CD4-positive, alpha-beta T cell (primary cell): ENCODE data around the gene APLP1. TPM values are rescaled to one million over a fixed set of nuclear protein-coding genes. Genes with fewer than 3 reads are reported as not detected.
A peak's percentile ranks its signal among the peaks of the same experiment; 100 is the strongest.
"Not testable (repeated sequence)": the region's sequence is repeated elsewhere in the genome, so short reads cannot be mapped to it uniquely, and the experiment has no call there.

Source experiments
- ATAC-seq: fragments of 200-7000 bp; cut with Tn5 transposase; one replicate; pipeline ENCODE4 v1.10.0; 2022; ENCODE audit warnings: mild to moderate bottlenecking; ENCODE audit not compliant: poor library complexity
- CTCF ChIA-PET: fragments of 350-600 bp; sonication (Branson Sonifier 250); formaldehyde crosslinking; loops from one replicate; lab custom pipeline; 2021; ENCODE audit warnings: antibody characterized with exemption, inconsistent platforms; lab: Charles Lee
- POLR2A ChIA-PET: fragments of 350-600 bp; sonication (Branson Sonifier 250); formaldehyde crosslinking; loops from one replicate; lab custom pipeline; 2021; ENCODE audit warnings: antibody characterized with exemption, inconsistent platforms; lab: Charles Lee
- DNase-seq, 14 experiments: peaks; one replicate each; pipeline ENCODE4 v3.0.0-alpha.2; 2013 to 2020; ENCODE audit warnings: mixed read lengths in 2 of 14
- H3K27ac ChIP-seq, 2 donors: one replicate each; pipeline versions ENCODE4 v1.5.1 to v1.7.0; 2013; ENCODE audit warnings: low read length in 2 of 2, low read depth in 1 of 2, mild to moderate bottlenecking in 1 of 2
- H3K27me3 ChIP-seq, 2 experiments: 1 replicate in 1 of 2; 2 replicates in 1 of 2; pipeline versions ENCODE4 v1.6.1 to v1.7.0; 2013; ENCODE audit warnings: low read length in 2 of 2, control low read depth in 1 of 2, mild to moderate bottlenecking in 1 of 2, moderate library complexity in 1 of 2; ENCODE audit not compliant: insufficient read depth in 2 of 2, control insufficient read depth in 1 of 2
- H3K36me3 ChIP-seq: one replicate; pipeline ENCODE4 v1.6.1; 2013; ENCODE audit warnings: low read length, control low read depth; ENCODE audit not compliant: insufficient read depth
- H3K4me1 ChIP-seq: one replicate; pipeline ENCODE4 v1.6.1; 2013; ENCODE audit warnings: low read length, control low read depth; ENCODE audit not compliant: insufficient read depth
- H3K4me3 ChIP-seq: one replicate; pipeline ENCODE4 v1.5.1; 2013; ENCODE audit warnings: mild to moderate bottlenecking, low read length, moderate library complexity
- H3K9me3 ChIP-seq, 2 experiments: 1 replicate in 1 of 2; 2 replicates in 1 of 2; pipeline versions ENCODE4 v1.6.1 to v1.7.0; 2013; ENCODE audit warnings: low read length in 2 of 2, mild to moderate bottlenecking in 2 of 2, control low read depth in 1 of 2, moderate library complexity in 1 of 2; ENCODE audit not compliant: control insufficient read depth in 1 of 2, insufficient read depth in 1 of 2
- H3K27ac Mint-ChIP-seq: one replicate; pipeline ENCODE4 v1.8.0; 2020; ENCODE audit warnings: mixed read lengths
- H3K27me3 Mint-ChIP-seq: one replicate; pipeline ENCODE4 v1.8.0; 2021; ENCODE audit warnings: mixed read lengths
- H3K36me3 Mint-ChIP-seq: one replicate; pipeline ENCODE4 v1.8.0; 2021; ENCODE audit warnings: low read depth, mixed read lengths
- H3K4me1 Mint-ChIP-seq: one replicate; pipeline ENCODE4 v1.8.0; 2021; ENCODE audit warnings: low read depth, mixed read lengths
- H3K4me3 Mint-ChIP-seq: one replicate; pipeline ENCODE4 v1.8.0; 2020; ENCODE audit warnings: mild to moderate bottlenecking, mixed read lengths
- H3K9me3 Mint-ChIP-seq: one replicate; pipeline ENCODE4 v1.8.0; 2020; ENCODE audit warnings: mixed read lengths
- CTCF ChIP-seq: fragments of 200-600 bp; IDR thresholded peaks from one replicate; pipeline ENCODE4 v1.8.0; 2022; ENCODE audit warnings: antibody characterized with exemption, mild to moderate bottlenecking
- intact Hi-C, 2 experiments: fragments of 100-400 bp; cut with DNase I in 1 of 2; cut with micrococcal nuclease in 1 of 2; formaldehyde crosslinking; loops; one replicate each; pipeline versions ENCODE4 v1.15.1 to v1.9.0; 2023 to 2025; cut with DNase I, micrococcal nuclease
- total RNA-seq, 174 experiments: library from RNA in 2 of 174; stranded (reverse) in 2 of 174; gene quantifications; one replicate each; pipeline ENCODE4 v1.2.3 and lab custom pipeline; 2021 to 2026

Gene APLP1
- total RNA-seq, 2 experiments from 2014 or later, result not detected

- Histone ChIP-seq H3K4me3 (no peak overlapping the region), H3K36me3 (no peaks in the 10 kb centered on the region), H3K27ac (no peak overlapping the region), H3K4me1 (peaks cover 10% of the 10 kb centered on the region), H3K27me3 (peaks cover 32 to 49% of the 10 kb centered on the region in 2 experiments), H3K9me3 (peaks cover 0 to 26% of the 10 kb centered on the region in 2 experiments)
- no peaks in the 10 kb centered on the region for H3K36me3 Mint-ChIP-seq
- H3K27me3 Mint-ChIP-seq, result peaks cover 79% of the 10 kb centered on the region
- intact Hi-C loops, result no loop called here
- H3K9me3 Mint-ChIP-seq, result no peaks in the 10 kb centered on the region
- DNase-seq, result no peak
- no peak for ATAC-seq
- TF ChIP-seq CTCF, result no peak
- no peak overlapping the region for H3K4me3 Mint-ChIP-seq
- no peak overlapping the region for H3K27ac Mint-ChIP-seq
- CTCF ChIA-PET, result no interaction called here
- POLR2A ChIA-PET, result no interaction called here
- H3K4me1 Mint-ChIP-seq, result no peaks in the 10 kb centered on the region
Measured at GRCh38 chr19:35863018-35863417, 5.4 kb upstream of the APLP1 start.

GRCh38 chr19:35868823-35869326, 501 bp downstream of the APLP1 start:
- CTCF ChIA-PET, result interaction anchor here (0.7 kb wide), 1 partner anchor 62 kb away, joined by 3 read pairs; no protein-coding TSS in a partner anchor
- Histone ChIP-seq H3K9me3 (peaks cover 0 to 24% of the 10 kb centered on the region in 2 experiments), H3K36me3 (no peaks in the 10 kb centered on the region), H3K27ac (no peak overlapping the region), H3K4me3 (peak overlapping the region; percentile 20), H3K27me3 (peaks cover 35 to 42% of the 10 kb centered on the region in 2 experiments), H3K4me1 (peaks cover 24% of the 10 kb centered on the region)
- ATAC-seq (no peak), DNase-seq (peak in 1 of 14 experiments; percentile 53)
- intact Hi-C loops, result no loop called here
- TF ChIP-seq CTCF, result no peak
- Mint-ChIP-seq H3K9me3 (no peaks in the 10 kb centered on the region), H3K27ac (no peak overlapping the region), H3K36me3 (no peaks in the 10 kb centered on the region), H3K4me1 (peaks cover 15% of the 10 kb centered on the region), H3K27me3 (peaks cover 76% of the 10 kb centered on the region), H3K4me3 (peak overlapping the region; percentile 63)
- POLR2A ChIA-PET, result interaction anchor here (1.1 kb wide), 1 partner anchor 246 kb away, joined by 3 read pairs; the partner anchor contains the start of genes POLR2I and TBCB

DNA sequence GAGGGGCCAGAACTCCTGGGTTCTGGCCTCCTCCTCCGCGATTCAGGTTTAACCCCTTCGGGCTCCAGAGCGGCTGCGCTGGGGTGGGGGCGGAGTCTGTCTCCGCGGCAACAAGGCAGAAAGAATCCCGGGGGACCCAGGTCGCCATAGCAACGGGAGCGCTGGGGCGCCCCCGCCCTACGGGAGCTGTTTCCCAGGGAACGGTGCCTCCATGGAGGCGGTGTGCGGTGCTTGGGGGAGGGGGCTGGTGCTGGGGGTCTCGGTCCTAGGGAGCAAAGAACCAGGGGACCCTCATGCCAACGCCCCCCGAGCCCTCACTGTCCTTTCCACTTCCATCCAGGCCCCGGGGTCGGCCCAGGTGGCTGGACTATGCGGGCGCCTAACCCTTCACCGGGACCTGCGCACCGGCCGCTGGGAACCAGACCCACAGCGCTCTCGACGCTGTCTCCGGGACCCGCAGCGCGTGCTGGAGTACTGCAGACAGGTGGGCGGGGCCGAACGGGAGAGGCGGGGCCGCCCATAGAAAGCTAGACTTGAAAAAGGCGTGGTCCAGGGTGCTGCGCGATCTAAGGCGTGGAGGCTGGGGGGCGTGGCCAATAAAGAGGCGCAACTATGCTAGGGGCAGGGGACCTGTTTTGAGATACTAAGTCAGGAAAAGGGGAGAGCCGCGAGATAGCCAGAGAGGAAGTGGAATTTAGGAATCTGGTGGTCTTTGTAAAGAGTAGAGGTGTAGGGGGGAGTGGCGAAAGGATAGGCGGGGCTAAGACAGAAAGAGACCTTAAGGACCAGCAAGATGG, 1.2 kb downstream of the APLP1 start:
- Histone ChIP-seq H3K4me1 (peaks cover 24% of the 10 kb centered on the region), H3K27ac (no peak overlapping the region), H3K9me3 (peaks cover 0 to 24% of the 10 kb centered on the region in 2 experiments), H3K36me3 (no peaks in the 10 kb centered on the region), H3K4me3 (peak overlapping the region; percentile 20), H3K27me3 (peaks cover 35 to 42% of the 10 kb centered on the region in 2 experiments)
- Mint-ChIP-seq H3K27ac (no peak overlapping the region), H3K9me3 (no peaks in the 10 kb centered on the region), H3K4me3 (peak overlapping the region; percentile 63), H3K36me3 (no peaks in the 10 kb centered on the region), H3K4me1 (peaks cover 15% of the 10 kb centered on the region), H3K27me3 (peaks cover 76% of the 10 kb centered on the region)
- peak; percentile 60 to 92 (median 76) for DNase-seq
- no peak for TF ChIP-seq CTCF
- intact Hi-C loops, result no loop called here
- ChIA-PET POLR2A (interaction anchor here (0.7 kb wide), 1 partner anchor 145 kb away, joined by 3 read pairs; the partner anchor contains the start of gene ALKBH6), CTCF (interaction anchor here (1.0 kb wide), 1 partner anchor 89 kb away, joined by 4 read pairs; no protein-coding TSS in a partner anchor)
- peak; percentile 96 for ATAC-seq

- Histone ChIP-seq H3K27me3 (peaks cover 35 to 42% of the 10 kb centered on the region in 2 experiments), H3K9me3 (peaks cover 0 to 24% of the 10 kb centered on the region in 2 experiments), H3K4me3 (peak overlapping the region; percentile 20), H3K4me1 (peaks cover 24% of the 10 kb centered on the region)
- Mint-ChIP-seq H3K4me3 (peak overlapping the region; percentile 52), H3K27me3 (peaks cover 72% of the 10 kb centered on the region), H3K4me1 (peaks cover 15% of the 10 kb centered on the region)
- H3K36me3 Mint-ChIP-seq, H3K9me3 Mint-ChIP-seq, H3K27ac ChIP-seq, H3K36me3 ChIP-seq, ATAC-seq, H3K27ac Mint-ChIP-seq, intact Hi-C loops, DNase-seq: not testable (repeated sequence)
- CTCF ChIA-PET, result interaction anchor here (1.0 kb wide), 1 partner anchor 89 kb away, joined by 4 read pairs; no protein-coding TSS in a partner anchor
- POLR2A ChIA-PET, result interaction anchor here (0.7 kb wide), 1 partner anchor 144 kb away, joined by 3 read pairs; the partner anchor contains the start of gene ALKBH6
Measured at GRCh38 chr19:35870124-35870736, 1.9 kb downstream of the APLP1 start.
